NB4 (cell line): Measurements from ENCODE around the gene SLC46A2.

Experiments
- MYC ChIP-seq: IDR thresholded peaks from 2 replicates; pipeline ENCODE4 v1.6.1; 2011; ENCODE audit warnings: low read depth, low read length
- POLR2A ChIP-seq: IDR thresholded peaks from 2 replicates; pipeline ENCODE4 v1.6.1; 2011; ENCODE audit warnings: mild to moderate bottlenecking; ENCODE audit not compliant: insufficient read length; ENCODE audit errors: extremely low read depth
- TF ChIP-seq, protein P1 (sequence below): IDR thresholded peaks from one replicate; pipeline ENCODE4 v1.5.1; 2012; ENCODE audit warnings: low read depth, low read length
- TF ChIP-seq, protein P2 (sequence below): IDR thresholded peaks from 2 replicates; pipeline ENCODE4 v1.6.1; 2011; ENCODE audit warnings: low read depth, low read length

DNA sequence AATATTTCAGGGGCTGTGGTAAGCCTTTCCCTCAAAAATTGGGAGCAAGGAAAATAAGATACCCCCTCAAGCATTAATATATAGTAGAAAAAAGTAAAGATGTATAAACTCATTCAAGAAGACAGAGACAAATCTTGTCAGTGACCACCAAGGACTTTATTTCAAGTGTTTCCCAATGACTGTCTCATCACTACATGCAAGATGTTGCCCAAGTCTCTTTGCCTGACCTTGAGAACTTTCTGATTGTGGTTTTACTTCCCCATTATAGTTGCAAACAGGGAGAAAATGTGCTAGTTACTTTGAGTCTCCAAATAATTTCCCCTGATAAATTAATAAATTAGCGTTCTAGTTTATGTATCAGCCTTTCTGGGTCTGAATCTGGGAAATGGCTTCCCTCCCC lies 4.0 kb upstream of the SLC46A2 start:
- TF ChIP-seq, protein P1, sequence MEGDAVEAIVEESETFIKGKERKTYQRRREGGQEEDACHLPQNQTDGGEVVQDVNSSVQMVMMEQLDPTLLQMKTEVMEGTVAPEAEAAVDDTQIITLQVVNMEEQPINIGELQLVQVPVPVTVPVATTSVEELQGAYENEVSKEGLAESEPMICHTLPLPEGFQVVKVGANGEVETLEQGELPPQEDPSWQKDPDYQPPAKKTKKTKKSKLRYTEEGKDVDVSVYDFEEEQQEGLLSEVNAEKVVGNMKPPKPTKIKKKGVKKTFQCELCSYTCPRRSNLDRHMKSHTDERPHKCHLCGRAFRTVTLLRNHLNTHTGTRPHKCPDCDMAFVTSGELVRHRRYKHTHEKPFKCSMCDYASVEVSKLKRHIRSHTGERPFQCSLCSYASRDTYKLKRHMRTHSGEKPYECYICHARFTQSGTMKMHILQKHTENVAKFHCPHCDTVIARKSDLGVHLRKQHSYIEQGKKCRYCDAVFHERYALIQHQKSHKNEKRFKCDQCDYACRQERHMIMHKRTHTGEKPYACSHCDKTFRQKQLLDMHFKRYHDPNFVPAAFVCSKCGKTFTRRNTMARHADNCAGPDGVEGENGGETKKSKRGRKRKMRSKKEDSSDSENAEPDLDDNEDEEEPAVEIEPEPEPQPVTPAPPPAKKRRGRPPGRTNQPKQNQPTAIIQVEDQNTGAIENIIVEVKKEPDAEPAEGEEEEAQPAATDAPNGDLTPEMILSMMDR: no peak
- TF ChIP-seq MYC: peak; percentile 19; the same call in 1 of the 2 replicates
- TF ChIP-seq POLR2A: no peak
- TF ChIP-seq, protein P2, sequence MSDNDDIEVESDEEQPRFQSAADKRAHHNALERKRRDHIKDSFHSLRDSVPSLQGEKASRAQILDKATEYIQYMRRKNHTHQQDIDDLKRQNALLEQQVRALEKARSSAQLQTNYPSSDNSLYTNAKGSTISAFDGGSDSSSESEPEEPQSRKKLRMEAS: no peak
